ENCODE data around the gene SUSD1.

GRCh38 chr9:112130997-112131396 lies 44.1 kb downstream of the SUSD1 start:
- TF ChIP-seq ZBTB33 (IDR thresholded peaks at IDR 0.05; ENCODE audit: borderline replicate concordance, low read depth) = no peak
- TF ChIP-seq, protein P1, sequence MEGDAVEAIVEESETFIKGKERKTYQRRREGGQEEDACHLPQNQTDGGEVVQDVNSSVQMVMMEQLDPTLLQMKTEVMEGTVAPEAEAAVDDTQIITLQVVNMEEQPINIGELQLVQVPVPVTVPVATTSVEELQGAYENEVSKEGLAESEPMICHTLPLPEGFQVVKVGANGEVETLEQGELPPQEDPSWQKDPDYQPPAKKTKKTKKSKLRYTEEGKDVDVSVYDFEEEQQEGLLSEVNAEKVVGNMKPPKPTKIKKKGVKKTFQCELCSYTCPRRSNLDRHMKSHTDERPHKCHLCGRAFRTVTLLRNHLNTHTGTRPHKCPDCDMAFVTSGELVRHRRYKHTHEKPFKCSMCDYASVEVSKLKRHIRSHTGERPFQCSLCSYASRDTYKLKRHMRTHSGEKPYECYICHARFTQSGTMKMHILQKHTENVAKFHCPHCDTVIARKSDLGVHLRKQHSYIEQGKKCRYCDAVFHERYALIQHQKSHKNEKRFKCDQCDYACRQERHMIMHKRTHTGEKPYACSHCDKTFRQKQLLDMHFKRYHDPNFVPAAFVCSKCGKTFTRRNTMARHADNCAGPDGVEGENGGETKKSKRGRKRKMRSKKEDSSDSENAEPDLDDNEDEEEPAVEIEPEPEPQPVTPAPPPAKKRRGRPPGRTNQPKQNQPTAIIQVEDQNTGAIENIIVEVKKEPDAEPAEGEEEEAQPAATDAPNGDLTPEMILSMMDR (IDR thresholded peaks at IDR 0.05) = no peak
- no peak for TF ChIP-seq POLR2AphosphoS5 (IDR thresholded peaks at IDR 0.05; ENCODE audit: low read depth, low read length)
- TF ChIP-seq REST (IDR thresholded peaks at IDR 0.05; ENCODE audit: low read depth, low read length) = no peak
- no peak for TF ChIP-seq RAD21 (IDR thresholded peaks at IDR 0.05; ENCODE audit: low read length)
- no peak for TF ChIP-seq YY1 (IDR thresholded peaks at IDR 0.05; ENCODE audit: low read depth)
- TF ChIP-seq TAF1 (IDR thresholded peaks at IDR 0.05; ENCODE audit: borderline replicate concordance, low read depth, low read length) = no peak
- TF ChIP-seq, protein P2, sequence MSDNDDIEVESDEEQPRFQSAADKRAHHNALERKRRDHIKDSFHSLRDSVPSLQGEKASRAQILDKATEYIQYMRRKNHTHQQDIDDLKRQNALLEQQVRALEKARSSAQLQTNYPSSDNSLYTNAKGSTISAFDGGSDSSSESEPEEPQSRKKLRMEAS (IDR thresholded peaks at IDR 0.05; ENCODE audit: low read depth) = no peak
- TF ChIP-seq GATA2 (CRISPR knock-in tag; IDR thresholded peaks at IDR 0.05) = no peak
- no peak for TF ChIP-seq EZH2phosphoT487 (IDR thresholded peaks at IDR 0.05; ENCODE audit: borderline replicate concordance, low read depth)
- TF ChIP-seq GABPA (IDR thresholded peaks at IDR 0.05; ENCODE audit: low read depth) = no peak
- TF ChIP-seq MXI1 (IDR thresholded peaks at IDR 0.05; ENCODE audit: low read depth, low read length) = no peak
- no peak for TF ChIP-seq PBX3 (IDR thresholded peaks at IDR 0.05)

Data from SK-N-SH (cell line).